GM19240 (cell line): ENCODE measurements around the gene USP10.
"Not testable (repeated sequence)": the region's sequence is repeated elsewhere in the genome, so short reads cannot be mapped to it uniquely, and the experiment has no call there.

ENCODE experiments used
- DNase-seq: peaks from one replicate; pipeline ENCODE4 v3.0.0; 2011; ENCODE audit warnings: low spot score; ENCODE audit not compliant: insufficient read length

USP10 gene

GRCh38 chr16:84726079-84726668 lies 26.4 kb downstream of the USP10 start:
- DNase-seq = peak; percentile 23

- no peak for DNase-seq
Observed at GRCh38 chr16:84726669-84727467, 27.1 kb downstream of the USP10 start.

GRCh38 chr16:84728853-84729424 lies 29.1 kb downstream of the USP10 start:
- DNase-seq = no peak

- DNase-seq = no peak
Observed at GRCh38 chr16:84729716-84730320, 30.0 kb downstream of the USP10 start.

GRCh38 chr16:84730406-84731106 lies 30.8 kb downstream of the USP10 start:
- no peak for DNase-seq

- DNase-seq = not testable (repeated sequence)
Observed at GRCh38 chr16:84732332-84732673, 32.5 kb downstream of the USP10 start.

- no peak for DNase-seq
Observed at GRCh38 chr16:84732674-84733352, 33.0 kb downstream of the USP10 start.

GRCh38 chr16:84735849-84736586 lies 36.2 kb downstream of the USP10 start:
- no peak for DNase-seq

- no peak for DNase-seq
Observed at GRCh38 chr16:84737192-84738011, 37.6 kb downstream of the USP10 start.

GRCh38 chr16:84738255-84739038 lies 38.6 kb downstream of the USP10 start:
- peak; percentile 47 for DNase-seq

- no peak for DNase-seq
Observed at GRCh38 chr16:84739349-84740124, 39.7 kb downstream of the USP10 start.

- no peak for DNase-seq
Observed at GRCh38 chr16:84740596-84741116, 40.9 kb downstream of the USP10 start.

- DNase-seq = no peak
Observed at GRCh38 chr16:84741340-84741830, 41.6 kb downstream of the USP10 start.

- no peak for DNase-seq
Observed at GRCh38 chr16:84742641-84743092, 42.9 kb downstream of the USP10 start.

- no peak for DNase-seq
Observed at GRCh38 chr16:84746231-84746630, 46.4 kb downstream of the USP10 start.

- no peak for DNase-seq
Observed at GRCh38 chr16:84746875-84747274, 47.1 kb downstream of the USP10 start.

GRCh38 chr16:84748247-84748646 lies 48.4 kb downstream of the USP10 start:
- DNase-seq = not testable (repeated sequence)
